Measurements from ENCODE around the gene RAB3B. TPM values are rescaled to one million over a fixed set of nuclear protein-coding genes. Genes with fewer than 3 reads are reported as not detected.

RAB3B gene
- total RNA-seq, 1 experiment from 2014 or later = 0.31 TPM

DNA sequence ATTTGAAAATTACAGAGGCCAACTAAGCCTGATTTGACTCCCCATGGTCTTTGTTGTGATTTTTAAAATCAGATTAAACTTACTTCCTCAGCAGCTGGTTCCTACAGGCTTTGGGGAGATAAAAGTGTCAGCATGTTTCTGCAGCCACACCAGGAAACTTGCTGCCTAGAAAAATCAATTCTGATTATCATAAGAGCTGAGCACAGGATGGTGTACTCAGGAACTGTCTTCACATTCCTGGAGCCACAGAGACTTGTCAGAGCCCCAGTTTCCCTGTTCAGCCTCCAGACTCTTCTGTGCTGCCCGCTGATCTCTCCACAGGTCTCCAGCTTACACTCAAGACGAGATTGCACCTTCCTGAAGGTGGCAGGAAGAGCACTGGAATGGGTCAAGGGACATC, 23.9 kb downstream of the RAB3B start:
- Mint-ChIP-seq H3K27ac (ENCODE audit: unreplicated experiment) (no peak overlapping the region), H3K4me1 (ENCODE audit: low read depth, unreplicated experiment) (peaks cover 30% of the 10 kb centered on the region), H3K27me3 (ENCODE audit: unreplicated experiment) (no peaks in the 10 kb centered on the region), H3K9me3 (ENCODE audit: low read depth, unreplicated experiment) (no peaks in the 10 kb centered on the region), H3K36me3 (ENCODE audit: insufficient read depth, unreplicated experiment) (peaks cover 6% of the 10 kb centered on the region), H3K4me3 (ENCODE audit: low read depth, unreplicated experiment) (no peak overlapping the region)
- DNase-seq = no peak
- BruUV-seq (replicated peaks) = no TSS peak
- CTCF ChIA-PET = interaction anchor here (1.8 kb wide), 1 partner anchor 17 kb away, joined by 6 read pairs; no protein-coding TSS in a partner anchor
- TF ChIP-seq, protein P1, sequence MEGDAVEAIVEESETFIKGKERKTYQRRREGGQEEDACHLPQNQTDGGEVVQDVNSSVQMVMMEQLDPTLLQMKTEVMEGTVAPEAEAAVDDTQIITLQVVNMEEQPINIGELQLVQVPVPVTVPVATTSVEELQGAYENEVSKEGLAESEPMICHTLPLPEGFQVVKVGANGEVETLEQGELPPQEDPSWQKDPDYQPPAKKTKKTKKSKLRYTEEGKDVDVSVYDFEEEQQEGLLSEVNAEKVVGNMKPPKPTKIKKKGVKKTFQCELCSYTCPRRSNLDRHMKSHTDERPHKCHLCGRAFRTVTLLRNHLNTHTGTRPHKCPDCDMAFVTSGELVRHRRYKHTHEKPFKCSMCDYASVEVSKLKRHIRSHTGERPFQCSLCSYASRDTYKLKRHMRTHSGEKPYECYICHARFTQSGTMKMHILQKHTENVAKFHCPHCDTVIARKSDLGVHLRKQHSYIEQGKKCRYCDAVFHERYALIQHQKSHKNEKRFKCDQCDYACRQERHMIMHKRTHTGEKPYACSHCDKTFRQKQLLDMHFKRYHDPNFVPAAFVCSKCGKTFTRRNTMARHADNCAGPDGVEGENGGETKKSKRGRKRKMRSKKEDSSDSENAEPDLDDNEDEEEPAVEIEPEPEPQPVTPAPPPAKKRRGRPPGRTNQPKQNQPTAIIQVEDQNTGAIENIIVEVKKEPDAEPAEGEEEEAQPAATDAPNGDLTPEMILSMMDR (IDR thresholded peaks at IDR 0.05; ENCODE audit: unreplicated experiment) = no peak
- intact Hi-C loops (cut with micrococcal nuclease; ENCODE audit: unreplicated experiment) = no loop called here

DNA sequence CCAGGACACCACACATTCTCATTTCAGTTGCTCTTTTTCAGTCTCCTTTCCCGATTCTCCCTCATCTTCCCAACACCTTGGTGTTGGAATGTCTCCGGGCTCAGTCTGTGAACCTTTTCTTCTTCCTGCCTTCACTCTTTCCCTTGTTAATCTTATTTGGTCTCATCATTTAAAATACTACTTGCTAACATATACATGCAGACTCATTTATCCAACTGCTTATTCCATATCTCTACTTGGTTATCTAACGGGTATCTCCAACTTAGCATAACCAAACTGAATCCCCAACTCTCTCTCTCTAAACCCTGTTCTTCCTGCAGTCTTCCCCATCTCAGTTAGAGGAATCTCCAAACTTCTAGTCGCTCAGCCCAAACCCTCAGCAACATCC, 26.2 kb downstream of the RAB3B start:
- CTCF ChIA-PET = no interaction called here
- Mint-ChIP-seq H3K9me3 (ENCODE audit: low read depth, unreplicated experiment) (no peaks in the 10 kb centered on the region), H3K4me3 (ENCODE audit: low read depth, unreplicated experiment) (no peak overlapping the region), H3K27ac (ENCODE audit: unreplicated experiment) (no peak overlapping the region), H3K27me3 (ENCODE audit: unreplicated experiment) (peaks cover 17% of the 10 kb centered on the region), H3K36me3 (ENCODE audit: insufficient read depth, unreplicated experiment) (no peaks in the 10 kb centered on the region), H3K4me1 (ENCODE audit: low read depth, unreplicated experiment) (peaks cover 9% of the 10 kb centered on the region)
- no peak for DNase-seq
- intact Hi-C loops (cut with micrococcal nuclease; ENCODE audit: unreplicated experiment) = no loop called here
- BruUV-seq (replicated peaks) = no TSS peak
- TF ChIP-seq, protein P1 (IDR thresholded peaks at IDR 0.05; ENCODE audit: unreplicated experiment) = no peak

DNA sequence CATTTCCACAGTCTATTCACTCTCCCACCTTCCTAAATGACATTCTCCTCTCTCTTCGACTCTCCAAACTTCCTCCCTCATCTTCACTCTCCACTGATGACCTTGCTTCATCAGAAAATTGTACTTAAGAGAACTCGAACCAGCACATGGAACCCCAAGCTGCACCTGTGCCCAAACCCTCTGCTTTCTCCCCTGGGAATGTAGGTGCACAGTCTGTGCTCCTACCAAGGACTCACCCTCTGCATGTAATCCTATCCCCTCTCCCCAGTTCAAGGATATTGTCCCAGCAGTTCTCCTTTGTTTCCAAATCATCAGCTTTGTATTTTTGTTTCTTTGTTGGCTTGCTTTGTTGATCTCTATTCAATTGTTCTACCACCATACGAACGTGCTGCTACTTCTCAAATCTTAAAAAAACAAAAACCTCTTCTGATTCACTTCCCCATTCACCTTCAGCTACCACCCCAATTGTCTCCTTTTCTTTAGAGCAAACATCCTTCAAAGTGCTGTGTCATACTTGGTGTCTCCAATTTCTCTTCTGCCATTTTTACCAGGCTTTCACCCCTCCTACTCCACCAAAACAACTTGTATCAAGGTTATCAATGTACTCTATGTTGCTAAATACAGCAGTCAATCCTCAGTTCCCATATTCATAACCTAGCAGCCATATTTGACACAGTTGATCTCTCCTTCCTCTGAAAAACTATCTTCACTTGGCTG, 26.8 kb downstream of the RAB3B start:
- no peak for DNase-seq
- peaks cover 4% of the 10 kb centered on the region for H3K4me1 Mint-ChIP-seq (ENCODE audit: low read depth, unreplicated experiment)
- no peak overlapping the region for H3K27ac Mint-ChIP-seq (ENCODE audit: unreplicated experiment)
- TF ChIP-seq, protein P1 (IDR thresholded peaks at IDR 0.05; ENCODE audit: unreplicated experiment) = no peak
- no peak overlapping the region for H3K4me3 Mint-ChIP-seq (ENCODE audit: low read depth, unreplicated experiment)
- intact Hi-C loops (cut with micrococcal nuclease; ENCODE audit: unreplicated experiment) = no loop called here
- H3K9me3 Mint-ChIP-seq (ENCODE audit: low read depth, unreplicated experiment) = no peaks in the 10 kb centered on the region
- BruUV-seq (replicated peaks) = no TSS peak
- CTCF ChIA-PET = interaction anchor here (0.6 kb wide), 1 partner anchor 347 kb away, joined by 4 read pairs; the partner anchor contains the start of gene OSBPL9
- peaks cover 22% of the 10 kb centered on the region for H3K27me3 Mint-ChIP-seq (ENCODE audit: unreplicated experiment)
- H3K36me3 Mint-ChIP-seq (ENCODE audit: insufficient read depth, unreplicated experiment) = no peaks in the 10 kb centered on the region

DNA sequence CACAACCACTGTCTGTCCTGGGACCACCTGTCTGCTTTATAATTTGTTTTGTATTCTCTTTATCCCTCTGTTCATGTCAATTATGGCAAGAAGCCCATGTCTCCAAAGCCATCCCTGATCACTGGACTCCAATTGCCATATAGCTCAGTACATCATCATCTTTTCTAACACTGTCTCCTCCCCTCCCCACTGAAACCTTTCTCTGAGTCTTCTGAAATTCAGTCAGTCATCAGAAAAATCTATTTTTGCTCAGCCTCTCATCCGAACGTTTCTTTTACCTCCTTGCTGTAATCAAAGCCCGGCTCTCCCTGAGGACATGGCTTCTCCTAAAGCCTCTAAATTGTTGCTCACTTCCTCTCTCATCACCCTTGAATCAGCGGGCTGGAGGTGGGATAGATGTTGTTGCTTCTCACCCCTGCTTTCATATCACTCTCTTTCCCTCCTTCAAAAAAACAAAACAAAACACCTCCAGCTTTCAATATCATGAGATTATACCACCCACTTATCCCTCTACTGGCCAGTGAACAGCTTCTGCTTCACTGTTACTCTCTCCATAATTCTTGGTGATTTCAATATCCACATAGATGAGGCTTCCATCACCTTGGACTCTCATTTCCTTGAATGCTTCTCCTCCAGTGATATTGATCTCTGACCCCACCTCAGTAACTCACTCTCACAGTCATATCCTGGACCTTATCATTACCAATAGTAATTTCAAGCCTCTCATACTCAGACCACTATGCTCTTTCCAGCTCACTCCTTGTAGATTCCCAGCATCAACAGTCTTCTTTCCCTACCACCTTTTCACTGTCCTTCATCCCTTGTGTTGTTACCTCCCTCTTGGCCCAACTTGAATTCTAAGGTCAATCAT, 27.8 kb downstream of the RAB3B start:
- BruUV-seq (replicated peaks) = no TSS peak
- CTCF ChIA-PET = interaction anchor here (0.6 kb wide), 2 partner anchors 50 to 346 kb away, joined by 3 to 4 read pairs; partner anchors contain the start of gene OSBPL9
- no peaks in the 10 kb centered on the region for H3K9me3 Mint-ChIP-seq (ENCODE audit: low read depth, unreplicated experiment)
- no peaks in the 10 kb centered on the region for H3K4me1 Mint-ChIP-seq (ENCODE audit: low read depth, unreplicated experiment)
- H3K36me3 Mint-ChIP-seq (ENCODE audit: insufficient read depth, unreplicated experiment) = no peaks in the 10 kb centered on the region
- H3K4me3 Mint-ChIP-seq (ENCODE audit: low read depth, unreplicated experiment) = no peak overlapping the region
- H3K27me3 Mint-ChIP-seq (ENCODE audit: unreplicated experiment) = peaks cover 23% of the 10 kb centered on the region
- H3K27ac Mint-ChIP-seq (ENCODE audit: unreplicated experiment) = no peak overlapping the region
- TF ChIP-seq, protein P1 (IDR thresholded peaks at IDR 0.05; ENCODE audit: unreplicated experiment) = no peak
- no peak for DNase-seq
- intact Hi-C loops (cut with micrococcal nuclease; ENCODE audit: unreplicated experiment) = no loop called here

Measured in Calu3 (cell line).